ENCODE results near the gene IL12RB2.

DNA sequence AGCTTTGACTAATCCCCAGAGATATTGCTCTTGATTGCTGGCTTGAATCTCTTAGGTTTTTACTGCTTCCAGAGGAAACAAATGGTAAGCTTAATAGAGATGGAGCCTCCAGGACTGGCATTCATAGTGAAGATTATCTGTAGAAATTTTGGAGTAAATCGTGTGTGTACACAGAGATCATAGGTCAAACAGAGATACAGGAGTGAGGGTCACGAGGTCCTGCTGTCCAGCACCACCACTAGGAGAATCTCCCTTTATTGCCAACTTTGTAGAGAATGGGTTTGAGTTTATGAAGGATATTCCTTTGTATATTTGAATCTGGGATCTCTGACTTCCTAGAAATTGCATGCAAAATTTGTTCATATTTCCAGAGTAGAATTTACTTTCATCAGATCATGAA, 130.3 kb downstream of the IL12RB2 start:
- TF ChIP-seq ZNF274 (IDR thresholded peaks at IDR 0.05; ENCODE audit: low read depth, low read length) (no peak), YY1 (IDR thresholded peaks at IDR 0.05; ENCODE audit: insufficient read depth, insufficient read length) (no peak), SUZ12 (IDR thresholded peaks at IDR 0.05; ENCODE audit: extremely low read depth, insufficient read depth, insufficient read length) (no peak)

Data from NT2/D1 (cell line).